Brain pericyte (primary cell): Measurements from ENCODE around the gene LIFR.
A peak's percentile ranks its signal among the peaks of the same experiment; 100 is the strongest.

ENCODE experiments used
- DNase-seq: peaks from one replicate; pipeline ENCODE4 v3.0.0-alpha.2; 2012; ENCODE audit warnings: low read depth, low spot score

LIFR gene

DNA sequence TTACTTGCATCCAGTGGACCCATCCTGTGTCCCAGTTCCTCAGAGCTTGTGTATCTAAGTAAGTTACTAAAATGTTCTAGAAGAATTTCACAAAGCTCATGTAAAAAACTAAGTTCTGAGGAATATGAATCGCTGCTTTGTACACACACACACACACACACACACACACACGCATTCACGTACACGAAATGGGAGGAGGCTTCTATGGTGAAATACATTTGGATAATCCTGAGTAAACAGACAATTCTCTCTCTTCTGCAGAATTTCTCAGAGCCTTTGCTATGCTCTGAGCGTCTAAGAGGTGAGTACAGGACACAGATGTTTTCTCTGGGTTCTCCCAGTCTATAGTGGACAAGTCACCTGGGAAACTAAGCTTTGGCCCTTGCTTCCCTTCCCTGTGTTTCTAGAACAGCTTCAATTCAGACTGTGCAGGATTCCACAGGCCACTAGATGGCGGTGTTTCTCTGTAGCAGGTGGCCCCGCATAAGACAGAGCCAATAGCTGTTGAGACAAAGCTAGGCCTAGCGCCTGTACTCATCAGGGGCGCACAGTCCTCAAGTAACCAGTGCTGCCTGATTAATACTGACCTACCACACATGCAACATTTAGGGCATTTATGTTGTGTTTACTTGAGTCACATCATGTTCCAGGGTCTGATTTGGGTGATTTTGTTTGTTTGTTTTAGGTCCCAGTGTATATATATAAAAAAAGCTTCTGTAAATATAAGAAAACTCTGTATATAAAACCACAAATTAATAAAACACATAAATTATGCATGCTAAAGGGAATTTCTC lies 114.8 kb downstream of the LIFR start:
- DNase-seq, result peak; percentile 79

- no peak for DNase-seq
Measured at GRCh38 chr5:38438757-38439156, 117.7 kb downstream of the LIFR start.

- DNase-seq, result no peak
Measured at GRCh38 chr5:38434966-38435705, 121.3 kb downstream of the LIFR start.

DNA sequence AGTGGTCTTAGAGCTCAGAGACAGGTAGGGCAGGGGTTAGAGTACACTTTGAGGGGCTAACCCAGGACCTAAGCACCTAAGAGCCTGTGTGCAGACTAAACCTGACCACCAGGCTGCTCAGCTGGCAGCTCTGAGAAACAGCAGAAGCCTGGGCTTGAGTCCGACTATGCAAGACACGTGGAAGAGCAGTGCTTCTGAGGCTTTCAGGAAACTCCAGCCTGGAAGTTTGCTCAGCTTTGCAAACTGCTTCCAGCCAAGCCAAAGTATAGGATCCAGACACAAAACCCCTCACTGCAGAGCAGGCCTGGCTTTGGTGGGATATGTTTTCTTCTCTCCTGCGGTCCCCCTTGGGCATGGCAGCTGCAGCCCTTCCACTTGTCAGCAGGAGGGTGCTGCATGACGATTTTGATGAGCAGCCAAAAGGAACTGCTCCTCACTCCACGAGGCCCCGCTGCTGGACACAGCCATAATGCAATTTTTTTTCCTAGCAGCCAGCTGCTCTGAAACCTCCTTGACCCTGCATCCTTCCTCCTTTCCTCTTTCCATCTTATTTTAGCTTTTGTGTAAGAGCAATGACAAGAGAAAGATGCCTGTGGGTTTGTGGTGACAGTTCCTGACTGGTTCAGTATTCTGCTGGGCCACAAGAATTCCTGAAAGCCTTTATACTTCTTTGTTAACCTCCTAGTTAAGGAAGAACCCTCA lies 123.1 kb downstream of the LIFR start:
- DNase-seq, result peak; percentile 89

- DNase-seq, result no peak
Measured at GRCh38 chr5:38431242-38431853, 125.1 kb downstream of the LIFR start.

DNA sequence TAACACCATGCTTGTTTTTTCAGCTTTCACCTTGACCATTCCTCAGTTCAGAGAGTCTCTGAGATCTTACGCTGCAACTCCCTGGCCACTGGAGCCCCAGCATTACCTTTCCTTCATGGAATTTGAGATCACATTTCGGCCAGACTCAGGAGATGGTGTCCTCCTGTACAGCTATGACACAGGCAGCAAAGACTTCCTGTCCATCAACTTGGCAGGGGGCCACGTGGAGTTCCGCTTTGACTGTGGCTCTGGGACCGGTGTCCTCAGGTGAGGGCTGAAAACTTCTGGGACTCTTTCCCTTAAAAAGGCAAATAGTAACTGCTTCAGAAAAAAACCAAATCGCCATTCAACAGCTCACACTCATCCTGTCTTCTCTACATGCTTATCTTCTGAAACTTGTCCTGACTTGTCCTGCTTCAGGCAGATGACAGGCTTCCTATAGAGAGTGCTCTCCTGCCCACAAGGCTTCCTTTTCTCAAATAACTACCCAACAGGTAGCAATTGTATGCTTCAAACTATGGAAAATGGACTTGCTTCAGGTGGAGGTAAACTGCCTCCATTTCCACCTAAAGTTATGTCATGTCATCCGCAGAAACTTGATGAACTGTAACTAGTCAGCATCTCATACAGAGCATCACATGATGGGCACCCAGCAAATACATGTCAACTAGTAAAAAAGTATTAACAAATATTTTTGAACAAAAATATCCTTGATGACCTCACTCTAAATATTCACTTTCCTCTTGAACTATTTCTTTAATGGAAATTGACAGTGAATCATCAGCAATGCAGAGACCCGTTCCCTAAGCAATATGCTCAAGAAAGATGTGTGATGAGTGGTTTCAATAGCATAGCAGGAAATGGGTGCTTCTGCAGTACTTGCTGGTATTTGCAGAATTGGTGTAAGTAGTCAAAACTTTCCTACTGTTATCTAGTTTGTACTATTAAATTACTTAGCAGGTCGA lies 129.2 kb downstream of the LIFR start:
- DNase-seq, result no peak

DNA sequence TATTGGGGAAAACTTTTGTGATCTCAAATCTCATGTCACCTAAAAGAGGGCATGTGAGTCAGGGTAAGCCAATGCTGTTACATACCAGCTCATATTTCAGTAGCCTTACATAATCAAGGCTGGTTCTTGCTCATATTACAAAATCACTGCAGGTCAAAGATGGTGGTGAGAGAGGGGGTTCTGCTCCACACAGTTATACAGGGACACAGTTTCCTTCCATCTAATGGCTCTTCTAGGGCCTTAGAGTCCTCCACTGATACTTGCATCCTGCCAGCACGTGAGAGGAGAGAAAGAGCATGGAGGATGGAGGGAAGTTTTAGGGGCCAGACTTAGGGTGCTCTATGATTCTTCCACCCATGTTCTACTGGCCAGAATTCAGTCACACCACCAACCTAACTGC lies 130.0 kb downstream of the LIFR start:
- no peak for DNase-seq
